ENCODE measurements around the gene MIER2. TPM values are rescaled to one million over a fixed set of nuclear protein-coding genes. Genes with fewer than 3 reads are reported as not detected.

The MIER2 gene
- total and polyA plus RNA-seq, 2 donors (not counting 1 experiment from before 2014, with no cell fraction given): 10.5 to 19.7 TPM

GRCh38 chr19:306151-306900 lies 38.3 kb downstream of the MIER2 start:
- Histone ChIP-seq H3K4me1 (ENCODE audit: control insufficient read depth in 2 of 2, insufficient read depth in 2 of 2, low read length in 2 of 2) (no peaks in the 10 kb centered on the region), H3K4me2 (replicated peaks; ENCODE audit: low read depth, low read length, poor library complexity, severe bottlenecking) (no peak overlapping the region), H3K79me2 (ENCODE audit: control insufficient read depth, insufficient read depth, low read length) (peaks cover 4% of the 10 kb centered on the region), H3K9ac (ENCODE audit: low read length) (no peak overlapping the region), H4K20me1 (ENCODE audit: control insufficient read depth, insufficient read depth, low read length, poor library complexity, severe bottlenecking) (peaks cover 13% of the 10 kb centered on the region), H3K9me3 (ENCODE audit: control extremely low read depth in 1 of 3, control insufficient read depth in 2 of 3, insufficient read depth in 1 of 3, low read length in 2 of 3) (no peaks in the 10 kb centered on the region), H3K36me3 (replicated peaks in 1 of 2; ENCODE audit: control extremely low read depth in 1 of 2, control insufficient read depth in 1 of 2, extremely low read depth in 1 of 2, insufficient read depth in 2 of 2, low read length in 1 of 2) (peaks cover 0 to 18% of the 10 kb centered on the region in 2 experiments), H2AFZ (ENCODE audit: insufficient read depth, low read depth, low read length, poor library complexity, severe bottlenecking) (no peak overlapping the region), H3K27me3 (replicated peaks in 1 of 4; ENCODE audit: control extremely low read depth in 1 of 4, control insufficient read depth in 3 of 4, insufficient read depth in 4 of 4, low read length in 3 of 4) (no peaks in the 10 kb centered on the region), H3K4me3 (ENCODE audit: control extremely low read depth in 1 of 5, extremely low read depth in 1 of 5, insufficient read depth in 1 of 5, low read depth in 2 of 5, low read length in 4 of 5) (no peak overlapping the region), H3K27ac (ENCODE audit: low read length in 2 of 2) (no peak overlapping the region)
- ChIA-PET CTCF (no interaction called here), POLR2A (no interaction called here)
- TF ChIP-seq, protein P1, sequence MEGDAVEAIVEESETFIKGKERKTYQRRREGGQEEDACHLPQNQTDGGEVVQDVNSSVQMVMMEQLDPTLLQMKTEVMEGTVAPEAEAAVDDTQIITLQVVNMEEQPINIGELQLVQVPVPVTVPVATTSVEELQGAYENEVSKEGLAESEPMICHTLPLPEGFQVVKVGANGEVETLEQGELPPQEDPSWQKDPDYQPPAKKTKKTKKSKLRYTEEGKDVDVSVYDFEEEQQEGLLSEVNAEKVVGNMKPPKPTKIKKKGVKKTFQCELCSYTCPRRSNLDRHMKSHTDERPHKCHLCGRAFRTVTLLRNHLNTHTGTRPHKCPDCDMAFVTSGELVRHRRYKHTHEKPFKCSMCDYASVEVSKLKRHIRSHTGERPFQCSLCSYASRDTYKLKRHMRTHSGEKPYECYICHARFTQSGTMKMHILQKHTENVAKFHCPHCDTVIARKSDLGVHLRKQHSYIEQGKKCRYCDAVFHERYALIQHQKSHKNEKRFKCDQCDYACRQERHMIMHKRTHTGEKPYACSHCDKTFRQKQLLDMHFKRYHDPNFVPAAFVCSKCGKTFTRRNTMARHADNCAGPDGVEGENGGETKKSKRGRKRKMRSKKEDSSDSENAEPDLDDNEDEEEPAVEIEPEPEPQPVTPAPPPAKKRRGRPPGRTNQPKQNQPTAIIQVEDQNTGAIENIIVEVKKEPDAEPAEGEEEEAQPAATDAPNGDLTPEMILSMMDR (IDR thresholded peaks at IDR 0.05): no peak
- TF ChIP-seq EZH2 (IDR thresholded peaks at IDR 0.05; ENCODE audit: borderline replicate concordance, insufficient read depth, low read depth, low read length, poor library complexity, severe bottlenecking): no peak
- H3K4me3 Mint-ChIP-seq: no peak overlapping the region
- no peaks in the 10 kb centered on the region for H3K4me1 Mint-ChIP-seq
- DNase-seq (no peak), ATAC-seq (ENCODE audit: low read depth) (no peak)
- H3K27me3 Mint-ChIP-seq: no peaks in the 10 kb centered on the region
- no peaks in the 10 kb centered on the region for H3K9me3 Mint-ChIP-seq (ENCODE audit: insufficient read depth)
- H3K27ac Mint-ChIP-seq: no peak overlapping the region
- intact Hi-C loops (cut with micrococcal nuclease): no loop called here
- 97% methylated on average over 41 of the region's 50 CpGs for WGBS (ENCODE audit: insufficient coverage)

All from B cell (primary cell).